ENCODE data around the gene EXD1. TPM values are rescaled to one million over a fixed set of nuclear protein-coding genes. Genes with fewer than 3 reads are reported as not detected.
"Not testable (repeated sequence)": the region's sequence is repeated elsewhere in the genome, so short reads cannot be mapped to it uniquely, and the experiment has no call there.

Gene EXD1
- polyA plus RNA-seq, 10 donors, result not detected

DNA sequence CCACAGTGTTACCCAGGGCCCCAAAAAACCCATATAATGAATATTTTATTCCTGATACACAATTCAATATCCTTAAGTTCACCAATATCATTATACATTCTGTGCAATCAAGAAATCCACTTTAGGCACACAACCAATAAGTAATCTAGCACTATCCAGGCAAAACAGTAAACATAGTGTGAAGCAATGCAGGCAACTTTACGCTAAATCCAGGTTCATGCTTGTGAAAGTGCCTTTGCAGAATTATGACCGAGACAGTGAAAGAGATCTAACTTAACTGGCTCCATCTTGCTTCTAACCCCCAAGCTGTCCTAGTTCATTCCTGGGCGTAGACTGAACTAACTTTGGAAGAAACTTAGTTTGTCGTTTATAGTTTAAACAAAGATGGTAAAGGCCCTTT lies 80.3 kb downstream of the EXD1 start:
- DNase-seq, result no peak

- no peak for DNase-seq
Observed at GRCh38 chr15:41148065-41148464, 82.5 kb downstream of the EXD1 start.

GRCh38 chr15:41139619-41140018 lies 90.9 kb downstream of the EXD1 start:
- no peak for DNase-seq

GRCh38 chr15:41139112-41139511 lies 91.4 kb downstream of the EXD1 start:
- DNase-seq, result not testable (repeated sequence)

GRCh38 chr15:41135580-41135979 lies 95.0 kb downstream of the EXD1 start:
- DNase-seq, result not testable (repeated sequence)

DNA sequence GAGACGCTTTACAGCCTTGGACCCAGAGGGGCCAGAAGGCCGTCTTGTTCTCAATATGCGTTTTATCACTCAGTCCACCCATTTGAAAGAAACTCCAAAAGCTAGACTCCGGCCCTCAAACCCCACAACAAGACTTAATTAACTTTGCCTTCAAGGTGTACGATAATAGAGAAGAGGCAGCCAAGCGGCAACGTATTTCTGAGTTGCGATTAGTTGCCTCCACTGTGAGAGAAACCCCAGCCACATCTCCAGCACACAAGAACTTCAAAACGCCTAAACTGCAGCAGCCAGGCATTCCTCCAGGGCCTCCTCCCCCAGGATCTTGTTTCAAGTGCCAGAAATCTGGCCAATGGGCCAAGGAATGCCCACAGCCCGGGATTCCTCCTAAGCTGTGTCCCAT lies 97.1 kb downstream of the EXD1 start:
- DNase-seq, result no peak

Other genes with a start within 250 kb of the EXD1 start
- 10 to 100 TPM; 11.9 to 19.0 (median 14.7) TPM for gene INO80, start 114.5 kb downstream of the EXD1 start, polyA plus RNA-seq (ENCODE audit: insufficient read length in 10 of 10)
- 10 to 100 TPM; 39.4 to 62.0 (median 50.8) TPM for gene CHP1, start 511 bp upstream of the EXD1 start, polyA plus RNA-seq (ENCODE audit: insufficient read length in 10 of 10)
- gene OIP5, start 101.8 kb upstream of the EXD1 start, polyA plus RNA-seq (ENCODE audit: insufficient read length in 10 of 10), result 1 to 10 TPM; 3.1 to 6.7 (median 4.0) TPM
- 10 to 100 TPM; 26.1 to 65.9 (median 39.5) TPM for gene NUSAP1, start 102.1 kb upstream of the EXD1 start, polyA plus RNA-seq (ENCODE audit: insufficient read length in 10 of 10)
- 10 to 100 TPM; 17.0 to 21.2 (median 18.8) TPM for gene NDUFAF1, start 171.7 kb upstream of the EXD1 start, polyA plus RNA-seq (ENCODE audit: insufficient read length in 10 of 10)
- gene RTF1, start 186.3 kb upstream of the EXD1 start, polyA plus RNA-seq (ENCODE audit: insufficient read length in 10 of 10), result 10 to 100 TPM; 35.9 to 58.2 (median 44.5) TPM

All from muscle of back (tissue), 11 donors.